VCaP (cell line): ENCODE measurements around the gene SLC9A4.

Experiments
- H3K27ac ChIP-seq: fragments of 450-650 bp; 2 replicates; pipeline ENCODE4 v1.5.1; 2017
- TF ChIP-seq, protein P1 (sequence below): fragments of 450-650 bp; conservative IDR thresholded peaks from 2 replicates; pipeline ENCODE4 v1.5.1; 2017; ENCODE audit warnings: mild to moderate bottlenecking, moderate library complexity

Gene SLC9A4

GRCh38 chr2:102433973-102434654, 38.9 kb upstream of the SLC9A4 start:
- TF ChIP-seq, protein P1, sequence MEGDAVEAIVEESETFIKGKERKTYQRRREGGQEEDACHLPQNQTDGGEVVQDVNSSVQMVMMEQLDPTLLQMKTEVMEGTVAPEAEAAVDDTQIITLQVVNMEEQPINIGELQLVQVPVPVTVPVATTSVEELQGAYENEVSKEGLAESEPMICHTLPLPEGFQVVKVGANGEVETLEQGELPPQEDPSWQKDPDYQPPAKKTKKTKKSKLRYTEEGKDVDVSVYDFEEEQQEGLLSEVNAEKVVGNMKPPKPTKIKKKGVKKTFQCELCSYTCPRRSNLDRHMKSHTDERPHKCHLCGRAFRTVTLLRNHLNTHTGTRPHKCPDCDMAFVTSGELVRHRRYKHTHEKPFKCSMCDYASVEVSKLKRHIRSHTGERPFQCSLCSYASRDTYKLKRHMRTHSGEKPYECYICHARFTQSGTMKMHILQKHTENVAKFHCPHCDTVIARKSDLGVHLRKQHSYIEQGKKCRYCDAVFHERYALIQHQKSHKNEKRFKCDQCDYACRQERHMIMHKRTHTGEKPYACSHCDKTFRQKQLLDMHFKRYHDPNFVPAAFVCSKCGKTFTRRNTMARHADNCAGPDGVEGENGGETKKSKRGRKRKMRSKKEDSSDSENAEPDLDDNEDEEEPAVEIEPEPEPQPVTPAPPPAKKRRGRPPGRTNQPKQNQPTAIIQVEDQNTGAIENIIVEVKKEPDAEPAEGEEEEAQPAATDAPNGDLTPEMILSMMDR: no peak
- no peak overlapping the region for H3K27ac ChIP-seq

DNA sequence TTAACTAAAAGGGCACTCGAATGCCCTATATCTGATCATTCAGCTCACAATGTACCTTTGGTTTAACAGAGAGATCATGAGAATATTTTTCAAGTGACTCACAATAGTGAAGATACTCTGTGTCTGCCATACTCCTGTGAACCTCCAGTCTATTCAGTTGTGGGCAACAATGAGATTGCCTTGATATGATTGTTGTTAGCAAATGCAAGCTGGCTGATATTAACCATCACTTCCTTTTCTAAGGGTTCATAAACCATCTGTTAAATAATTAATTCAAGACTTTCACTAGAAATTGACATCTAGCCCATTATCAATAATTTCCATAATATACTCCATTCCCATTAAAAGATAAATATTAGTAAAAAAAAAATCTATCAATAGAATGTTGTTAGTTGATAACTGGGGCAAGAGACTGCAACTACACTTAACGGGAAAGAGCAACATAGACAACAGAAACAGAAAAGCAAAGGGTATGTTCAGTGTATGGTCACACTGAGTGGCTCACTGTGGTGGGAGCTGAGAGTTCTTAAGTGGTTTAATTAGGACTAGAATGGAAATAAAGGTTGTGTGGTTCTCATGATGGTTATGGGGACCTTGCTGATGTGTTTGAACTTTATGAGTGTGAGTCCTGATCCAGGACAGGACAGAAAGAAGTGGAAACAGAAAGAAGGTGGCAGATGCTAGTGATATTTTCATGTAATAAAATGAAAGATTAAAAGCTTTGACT, 38.2 kb upstream of the SLC9A4 start:
- TF ChIP-seq, protein P1: no peak
- H3K27ac ChIP-seq: no peak overlapping the region

GRCh38 chr2:102435741-102436140, 37.3 kb upstream of the SLC9A4 start:
- TF ChIP-seq, protein P1: no peak
- H3K27ac ChIP-seq: no peak overlapping the region

- TF ChIP-seq, protein P1: no peak
- H3K27ac ChIP-seq: no peak overlapping the region
Observed at GRCh38 chr2:102436323-102436722, 36.7 kb upstream of the SLC9A4 start.

GRCh38 chr2:102437122-102437521, 35.9 kb upstream of the SLC9A4 start:
- TF ChIP-seq, protein P1: no peak
- H3K27ac ChIP-seq: no peak overlapping the region

DNA sequence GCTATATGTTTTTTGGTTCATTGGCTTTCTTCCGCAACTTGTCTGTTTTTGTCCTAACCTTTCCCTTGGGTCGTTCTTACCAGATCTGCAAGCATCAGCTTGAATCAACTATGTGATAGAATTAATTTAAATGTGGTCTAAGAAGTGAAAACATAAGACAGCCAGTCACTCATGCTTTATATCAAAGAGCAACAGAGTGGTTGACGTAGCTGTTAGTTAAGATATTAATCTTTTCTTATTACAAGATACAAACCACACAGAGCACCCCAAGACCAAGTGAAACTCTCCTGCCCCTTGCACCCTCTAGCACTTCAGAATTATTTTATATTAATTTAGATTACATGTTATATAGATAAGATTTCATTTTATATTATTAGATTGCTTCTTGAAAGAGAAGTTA, 34.9 kb upstream of the SLC9A4 start:
- H3K27ac ChIP-seq: no peak overlapping the region
- TF ChIP-seq, protein P1: no peak

- no peak overlapping the region for H3K27ac ChIP-seq
- TF ChIP-seq, protein P1: no peak
Observed at GRCh38 chr2:102438578-102438977, 34.4 kb upstream of the SLC9A4 start.
